Loucy (cell line): Measurements from ENCODE around the gene OSGIN1.

Experiments used
- H2AFZ ChIP-seq: fragments of 200-600 bp; sonication (generic); 2 replicates; pipeline ENCODE4 v1.6.0; 2016; ENCODE audit warnings: antibody characterized with exemption, mild to moderate bottlenecking, low read length, moderate library complexity
- H3F3A ChIP-seq: fragments of 200-600 bp; 2 replicates; pipeline ENCODE4 v1.6.0; 2016; ENCODE audit warnings: antibody characterized with exemption, low read depth, mild to moderate bottlenecking
- H3K27me3 ChIP-seq: fragments of 200-600 bp; sonication (generic); 2 replicates; pipeline ENCODE4 v1.6.1; 2014; ENCODE audit warnings: low read length, mild to moderate bottlenecking; ENCODE audit not compliant: insufficient read depth, poor library complexity, severe bottlenecking
- H3K36me3 ChIP-seq: fragments of 200-600 bp; sonication (generic); 2 replicates; pipeline ENCODE4 v1.6.1; 2016; ENCODE audit warnings: low read length; ENCODE audit not compliant: insufficient read depth
- H3K4me1 ChIP-seq: fragments of 200-600 bp; sonication (generic); 2 replicates; pipeline ENCODE4 v1.5.1; 2014; ENCODE audit warnings: low read length, mild to moderate bottlenecking; ENCODE audit not compliant: insufficient read depth, poor library complexity, severe bottlenecking
- H3K4me2 ChIP-seq: fragments of 200-600 bp; sonication (generic); 2 replicates; pipeline ENCODE4 v1.6.0; 2014; ENCODE audit warnings: antibody characterized with exemption, low read length, low read depth, mild to moderate bottlenecking; ENCODE audit not compliant: poor library complexity, severe bottlenecking
- H3K4me3 ChIP-seq: fragments of 200-600 bp; sonication (generic); 2 replicates; pipeline ENCODE4 v1.5.1; 2014; ENCODE audit warnings: low read length, mild to moderate bottlenecking, mixed read lengths; ENCODE audit not compliant: poor library complexity, severe bottlenecking
- H3K79me2 ChIP-seq: fragments of 200-600 bp; sonication (generic); 2 replicates; pipeline ENCODE4 v1.6.1; 2014; ENCODE audit warnings: low read length; ENCODE audit not compliant: insufficient read depth
- H3K9ac ChIP-seq: fragments of 200-600 bp; sonication (generic); 2 replicates; pipeline ENCODE4 v1.6.0; 2014; ENCODE audit warnings: mild to moderate bottlenecking, low read depth, low read length, moderate library complexity; ENCODE audit not compliant: poor library complexity, severe bottlenecking
- H3K9me2 ChIP-seq: fragments of 200-600 bp; sonication (generic); replicated peaks from 2 replicates; pipeline ENCODE4 v1.6.1; 2016; ENCODE audit warnings: low read depth, low read length, mixed read lengths
- H3K9me3 ChIP-seq: fragments of 200-600 bp; sonication (generic); 2 replicates; pipeline ENCODE4 v1.6.1; 2014; ENCODE audit warnings: mild to moderate bottlenecking, antibody characterized with exemption, low read length, low read depth; ENCODE audit not compliant: insufficient read depth
- H4K20me1 ChIP-seq: fragments of 200-600 bp; sonication (generic); 2 replicates; pipeline ENCODE4 v1.6.0; 2014; ENCODE audit warnings: antibody characterized with exemption, low read length, mild to moderate bottlenecking; ENCODE audit not compliant: insufficient read depth, poor library complexity, severe bottlenecking
- CTCF ChIP-seq: fragments of 200-600 bp; sonication (generic); conservative IDR thresholded peaks from 2 replicates; pipeline ENCODE4 v1.5.1; 2014; ENCODE audit warnings: mild to moderate bottlenecking, antibody characterized with exemption, low read length
- EZH2phosphoT487 ChIP-seq: fragments of 200-600 bp; IDR thresholded peaks from 2 replicates; pipeline ENCODE4 v1.6.1; 2018; ENCODE audit warnings: antibody characterized with exemption, mild to moderate bottlenecking, moderate library complexity, borderline replicate concordance

The OSGIN1 gene

GRCh38 chr16:83952587-83952939 lies 477 bp upstream of the OSGIN1 start:
- no peak for TF ChIP-seq CTCF
- TF ChIP-seq EZH2phosphoT487 = no peak
- Histone ChIP-seq H3K4me1 (peaks cover 11% of the 10 kb centered on the region), H3F3A (no peaks in the 10 kb centered on the region), H3K9me2 (no peaks in the 10 kb centered on the region), H4K20me1 (no peaks in the 10 kb centered on the region), H3K36me3 (no peaks in the 10 kb centered on the region), H3K27me3 (no peaks in the 10 kb centered on the region), H3K9ac (no peak overlapping the region), H3K4me3 (peak overlapping the region; percentile 68), H3K4me2 (peak overlapping the region; percentile 81), H3K79me2 (no peaks in the 10 kb centered on the region), H3K9me3 (no peaks in the 10 kb centered on the region), H2AFZ (peak overlapping the region; percentile 67)

GRCh38 chr16:83953796-83954576 lies 946 bp downstream of the OSGIN1 start:
- Histone ChIP-seq H2AFZ (0 out of 2 replicates have a peak overlapping the region, but pooled peaks have one; percentile 30), H3K9me3 (no peaks in the 10 kb centered on the region), H3K36me3 (no peaks in the 10 kb centered on the region), H3K4me3 (peak overlapping the region; percentile 68), H3K4me1 (peaks cover 11% of the 10 kb centered on the region), H4K20me1 (no peaks in the 10 kb centered on the region), H3K9me2 (no peaks in the 10 kb centered on the region), H3F3A (no peaks in the 10 kb centered on the region), H3K27me3 (no peaks in the 10 kb centered on the region), H3K4me2 (peak overlapping the region; percentile 81), H3K9ac (no peak overlapping the region), H3K79me2 (no peaks in the 10 kb centered on the region)
- TF ChIP-seq EZH2phosphoT487 (no peak), CTCF (peak; percentile 75)

GRCh38 chr16:83954577-83955016 lies 1.6 kb downstream of the OSGIN1 start:
- no peak overlapping the region for H2AFZ ChIP-seq
- no peaks in the 10 kb centered on the region for H3K36me3 ChIP-seq
- TF ChIP-seq CTCF (no peak), EZH2phosphoT487 (no peak)

More at GRCh38 chr16:83954577-83955016, 1.6 kb downstream of the OSGIN1 start:
- H3K79me2 ChIP-seq = no peaks in the 10 kb centered on the region
- H4K20me1 ChIP-seq = no peaks in the 10 kb centered on the region
- H3K27me3 ChIP-seq = no peaks in the 10 kb centered on the region
- no peak overlapping the region for H3K9ac ChIP-seq
- no peaks in the 10 kb centered on the region for H3K9me3 ChIP-seq
- peak overlapping the region; percentile 81 for H3K4me2 ChIP-seq
- H3K4me3 ChIP-seq = no peak overlapping the region
- H3F3A ChIP-seq = no peaks in the 10 kb centered on the region
- peaks cover 11% of the 10 kb centered on the region for H3K4me1 ChIP-seq
- H3K9me2 ChIP-seq = no peaks in the 10 kb centered on the region
